ENCODE results near the gene CCDC78.

The CCDC78 gene

DNA sequence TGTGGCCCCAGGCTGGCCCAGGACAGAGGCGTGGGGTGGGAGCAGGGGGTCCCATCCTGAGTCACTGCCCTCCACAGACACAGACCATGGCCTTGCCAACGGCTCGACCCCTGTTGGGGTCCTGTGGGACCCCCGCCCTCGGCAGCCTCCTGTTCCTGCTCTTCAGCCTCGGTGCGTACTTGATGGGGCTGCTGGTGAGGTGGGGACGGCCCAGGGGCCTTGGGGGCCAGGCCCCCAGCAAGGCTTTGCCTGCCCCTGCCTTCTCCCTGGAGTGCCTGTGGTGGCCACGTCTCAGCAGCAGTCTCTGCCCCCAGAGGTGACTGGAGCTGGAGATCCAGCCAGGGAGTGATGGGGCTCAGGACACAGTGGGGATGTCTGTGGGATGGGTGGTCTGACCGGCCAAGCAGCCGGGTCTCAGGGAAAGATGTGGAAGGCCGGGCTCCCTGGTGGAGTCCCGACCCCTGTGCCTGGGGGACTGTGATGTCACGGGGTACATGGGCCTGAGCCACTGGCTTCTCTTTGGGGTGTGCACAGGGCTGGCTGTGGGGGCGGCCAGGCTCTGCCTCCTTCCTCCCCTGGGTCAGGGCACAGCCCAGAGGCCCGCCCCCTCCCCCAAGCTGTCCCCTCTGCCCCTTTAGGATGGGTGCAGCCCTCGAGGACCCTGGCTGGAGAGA lies 36.5 kb upstream of the CCDC78 start:
- no peak for DNase-seq (ENCODE audit: low read depth in 1 of 2, low spot score in 1 of 2)
- H3K27me3 ChIP-seq (ENCODE audit: insufficient read depth, poor library complexity, severe bottlenecking) = no peaks in the 10 kb centered on the region
- TF ChIP-seq, protein P1, sequence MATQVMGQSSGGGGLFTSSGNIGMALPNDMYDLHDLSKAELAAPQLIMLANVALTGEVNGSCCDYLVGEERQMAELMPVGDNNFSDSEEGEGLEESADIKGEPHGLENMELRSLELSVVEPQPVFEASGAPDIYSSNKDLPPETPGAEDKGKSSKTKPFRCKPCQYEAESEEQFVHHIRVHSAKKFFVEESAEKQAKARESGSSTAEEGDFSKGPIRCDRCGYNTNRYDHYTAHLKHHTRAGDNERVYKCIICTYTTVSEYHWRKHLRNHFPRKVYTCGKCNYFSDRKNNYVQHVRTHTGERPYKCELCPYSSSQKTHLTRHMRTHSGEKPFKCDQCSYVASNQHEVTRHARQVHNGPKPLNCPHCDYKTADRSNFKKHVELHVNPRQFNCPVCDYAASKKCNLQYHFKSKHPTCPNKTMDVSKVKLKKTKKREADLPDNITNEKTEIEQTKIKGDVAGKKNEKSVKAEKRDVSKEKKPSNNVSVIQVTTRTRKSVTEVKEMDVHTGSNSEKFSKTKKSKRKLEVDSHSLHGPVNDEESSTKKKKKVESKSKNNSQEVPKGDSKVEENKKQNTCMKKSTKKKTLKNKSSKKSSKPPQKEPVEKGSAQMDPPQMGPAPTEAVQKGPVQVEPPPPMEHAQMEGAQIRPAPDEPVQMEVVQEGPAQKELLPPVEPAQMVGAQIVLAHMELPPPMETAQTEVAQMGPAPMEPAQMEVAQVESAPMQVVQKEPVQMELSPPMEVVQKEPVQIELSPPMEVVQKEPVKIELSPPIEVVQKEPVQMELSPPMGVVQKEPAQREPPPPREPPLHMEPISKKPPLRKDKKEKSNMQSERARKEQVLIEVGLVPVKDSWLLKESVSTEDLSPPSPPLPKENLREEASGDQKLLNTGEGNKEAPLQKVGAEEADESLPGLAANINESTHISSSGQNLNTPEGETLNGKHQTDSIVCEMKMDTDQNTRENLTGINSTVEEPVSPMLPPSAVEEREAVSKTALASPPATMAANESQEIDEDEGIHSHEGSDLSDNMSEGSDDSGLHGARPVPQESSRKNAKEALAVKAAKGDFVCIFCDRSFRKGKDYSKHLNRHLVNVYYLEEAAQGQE (IDR thresholded peaks at IDR 0.05; ENCODE audit: insufficient replicate concordance, low read depth) = no peak
- TF ChIP-seq, protein P2, sequence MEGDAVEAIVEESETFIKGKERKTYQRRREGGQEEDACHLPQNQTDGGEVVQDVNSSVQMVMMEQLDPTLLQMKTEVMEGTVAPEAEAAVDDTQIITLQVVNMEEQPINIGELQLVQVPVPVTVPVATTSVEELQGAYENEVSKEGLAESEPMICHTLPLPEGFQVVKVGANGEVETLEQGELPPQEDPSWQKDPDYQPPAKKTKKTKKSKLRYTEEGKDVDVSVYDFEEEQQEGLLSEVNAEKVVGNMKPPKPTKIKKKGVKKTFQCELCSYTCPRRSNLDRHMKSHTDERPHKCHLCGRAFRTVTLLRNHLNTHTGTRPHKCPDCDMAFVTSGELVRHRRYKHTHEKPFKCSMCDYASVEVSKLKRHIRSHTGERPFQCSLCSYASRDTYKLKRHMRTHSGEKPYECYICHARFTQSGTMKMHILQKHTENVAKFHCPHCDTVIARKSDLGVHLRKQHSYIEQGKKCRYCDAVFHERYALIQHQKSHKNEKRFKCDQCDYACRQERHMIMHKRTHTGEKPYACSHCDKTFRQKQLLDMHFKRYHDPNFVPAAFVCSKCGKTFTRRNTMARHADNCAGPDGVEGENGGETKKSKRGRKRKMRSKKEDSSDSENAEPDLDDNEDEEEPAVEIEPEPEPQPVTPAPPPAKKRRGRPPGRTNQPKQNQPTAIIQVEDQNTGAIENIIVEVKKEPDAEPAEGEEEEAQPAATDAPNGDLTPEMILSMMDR (IDR thresholded peaks at IDR 0.05; ENCODE audit: insufficient read depth, low read length) = no peak
- no peak for TF ChIP-seq POLR2AphosphoS5 (IDR thresholded peaks at IDR 0.05; ENCODE audit: low read depth)
- TF ChIP-seq SPI1 (IDR thresholded peaks at IDR 0.05; ENCODE audit: borderline replicate concordance, low read depth) = no peak
- no peak for TF ChIP-seq GABPA (IDR thresholded peaks at IDR 0.05; ENCODE audit: low read depth)
- no peak overlapping the region for H3K27ac ChIP-seq (replicated peaks)
- H3K4me3 ChIP-seq (replicated peaks; ENCODE audit: insufficient read depth, low read length) = no peak overlapping the region

DNA sequence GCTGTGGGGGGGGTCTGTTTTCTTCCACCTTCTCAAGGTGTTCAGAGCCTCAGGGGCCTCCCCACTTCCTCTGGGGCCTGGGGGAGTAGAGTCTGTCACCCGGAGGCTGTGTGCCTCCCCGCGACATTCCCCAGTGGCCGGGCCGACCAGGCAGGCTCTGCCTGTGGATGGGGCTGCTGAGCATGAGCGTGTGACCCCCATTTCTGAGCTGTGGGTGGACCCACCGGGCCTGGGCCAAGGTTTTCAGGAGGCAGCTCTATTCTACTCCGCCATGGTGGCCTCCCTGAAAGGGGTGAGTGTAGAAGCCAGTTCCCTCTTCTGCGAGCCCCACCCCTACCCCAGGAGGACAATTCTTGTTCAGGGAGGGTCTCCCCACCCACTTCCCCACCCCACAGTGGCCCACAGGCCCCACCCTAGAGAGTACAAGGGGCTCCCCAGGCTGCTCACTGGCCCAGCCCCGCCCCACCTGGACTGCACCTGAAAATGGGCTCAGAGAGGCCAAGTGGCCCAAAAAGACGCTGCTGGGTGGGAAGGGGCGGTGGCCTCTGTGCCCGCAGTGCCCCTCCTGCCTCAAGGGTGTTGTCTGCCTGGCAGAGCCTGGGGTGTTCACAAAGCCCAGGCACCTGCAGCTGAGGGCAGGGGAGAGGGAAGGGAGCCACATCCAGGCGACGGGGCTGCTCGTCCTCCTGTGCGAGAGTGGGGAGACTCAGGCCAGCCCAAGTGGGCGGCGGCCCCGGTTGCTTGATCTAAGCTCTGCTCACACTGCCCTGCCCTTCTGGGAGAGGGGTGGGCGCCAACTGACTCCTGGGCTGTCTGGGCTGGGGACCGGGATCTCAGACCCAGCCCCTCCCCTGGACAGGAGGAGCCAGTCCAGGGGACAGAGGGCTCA lies 35.6 kb upstream of the CCDC78 start:
- TF ChIP-seq SPI1 (IDR thresholded peaks at IDR 0.05; ENCODE audit: borderline replicate concordance, low read depth) = no peak
- TF ChIP-seq, protein P1 (IDR thresholded peaks at IDR 0.05; ENCODE audit: insufficient replicate concordance, low read depth) = no peak
- TF ChIP-seq, protein P2 (IDR thresholded peaks at IDR 0.05; ENCODE audit: insufficient read depth, low read length) = no peak
- no peak for TF ChIP-seq GABPA (IDR thresholded peaks at IDR 0.05; ENCODE audit: low read depth)
- no peak for TF ChIP-seq POLR2AphosphoS5 (IDR thresholded peaks at IDR 0.05; ENCODE audit: low read depth)
- DNase-seq (ENCODE audit: low read depth in 1 of 2, low spot score in 1 of 2) = no peak
- H3K4me3 ChIP-seq (replicated peaks; ENCODE audit: insufficient read depth, low read length) = no peak overlapping the region
- no peaks in the 10 kb centered on the region for H3K27me3 ChIP-seq (ENCODE audit: insufficient read depth, poor library complexity, severe bottlenecking)
- no peak overlapping the region for H3K27ac ChIP-seq (replicated peaks)

DNA sequence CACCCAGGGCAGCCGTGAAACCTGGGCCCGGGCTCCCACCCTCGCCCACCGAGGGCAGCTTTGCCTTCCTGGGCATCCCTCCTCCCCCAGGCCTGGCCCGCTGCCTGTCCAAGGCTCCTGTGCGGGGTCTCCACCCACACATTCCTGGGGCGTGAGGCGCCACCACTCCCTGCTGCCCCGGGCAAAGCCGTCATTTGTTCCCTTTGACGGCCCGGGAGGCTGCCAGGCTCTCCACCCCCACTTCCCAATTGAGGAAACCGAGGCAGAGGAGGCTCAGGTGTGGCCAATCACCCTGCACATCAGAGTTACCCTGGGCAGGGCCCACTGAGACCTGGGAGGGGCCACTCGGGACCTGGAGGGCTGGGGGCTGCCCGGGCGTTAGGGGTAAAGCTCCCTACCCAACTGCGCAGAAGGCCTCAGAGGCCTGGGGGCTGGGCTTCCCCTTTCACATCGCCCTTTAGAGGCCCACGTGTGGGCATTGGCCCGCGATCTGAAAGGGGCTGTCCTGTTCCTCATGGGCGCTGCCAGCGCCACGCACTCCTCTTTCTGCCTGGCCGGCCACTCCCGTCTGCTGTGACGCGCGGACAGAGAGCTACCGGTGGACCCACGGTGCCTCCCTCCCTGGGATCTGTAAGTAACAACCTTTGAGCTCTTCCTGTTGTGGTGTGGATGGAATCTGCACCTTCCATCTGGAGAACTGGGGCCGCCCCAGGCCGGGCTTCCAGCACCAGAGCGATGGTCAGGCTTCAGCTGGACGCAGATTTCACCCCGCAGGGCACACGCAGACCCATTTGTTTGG lies 34.5 kb upstream of the CCDC78 start, which contains the start of gene MSLN:
Gene MSLN (plus strand): TSS at position 190 of the 799 bp plus-strand sequence. CDS start 1,947 bp downstream, outside the sequence.
- Histone ChIP-seq H3K27ac (replicated peaks) (no peak within 1 kb of the TSS), H3K4me3 (replicated peaks; ENCODE audit: insufficient read depth, low read length) (no peak within 1 kb of the TSS), H3K27me3 (ENCODE audit: insufficient read depth, poor library complexity, severe bottlenecking) (no peaks in the 10 kb centered on the region)
- DNase-seq (ENCODE audit: low read depth in 1 of 2, low spot score in 1 of 2) = no peak
- TF ChIP-seq POLR2AphosphoS5 (IDR thresholded peaks at IDR 0.05; ENCODE audit: low read depth) (no peak), GABPA (IDR thresholded peaks at IDR 0.05; ENCODE audit: low read depth) (no peak), SPI1 (IDR thresholded peaks at IDR 0.05; ENCODE audit: borderline replicate concordance, low read depth) (no peak)
- TF ChIP-seq, protein P1 (IDR thresholded peaks at IDR 0.05; ENCODE audit: insufficient replicate concordance, low read depth) = no peak
- TF ChIP-seq, protein P2 (IDR thresholded peaks at IDR 0.05; ENCODE audit: insufficient read depth, low read length) = no peak

Measured in HL-60 (cell line).